Measurements from ENCODE around the gene TMEM198. TPM values are rescaled to one million over a fixed set of nuclear protein-coding genes. Genes with fewer than 3 reads are reported as not detected.

The TMEM198 gene
- total and polyA plus RNA-seq, 2 experiments from 2014 or later = 8.0 to 10.4 TPM

DNA sequence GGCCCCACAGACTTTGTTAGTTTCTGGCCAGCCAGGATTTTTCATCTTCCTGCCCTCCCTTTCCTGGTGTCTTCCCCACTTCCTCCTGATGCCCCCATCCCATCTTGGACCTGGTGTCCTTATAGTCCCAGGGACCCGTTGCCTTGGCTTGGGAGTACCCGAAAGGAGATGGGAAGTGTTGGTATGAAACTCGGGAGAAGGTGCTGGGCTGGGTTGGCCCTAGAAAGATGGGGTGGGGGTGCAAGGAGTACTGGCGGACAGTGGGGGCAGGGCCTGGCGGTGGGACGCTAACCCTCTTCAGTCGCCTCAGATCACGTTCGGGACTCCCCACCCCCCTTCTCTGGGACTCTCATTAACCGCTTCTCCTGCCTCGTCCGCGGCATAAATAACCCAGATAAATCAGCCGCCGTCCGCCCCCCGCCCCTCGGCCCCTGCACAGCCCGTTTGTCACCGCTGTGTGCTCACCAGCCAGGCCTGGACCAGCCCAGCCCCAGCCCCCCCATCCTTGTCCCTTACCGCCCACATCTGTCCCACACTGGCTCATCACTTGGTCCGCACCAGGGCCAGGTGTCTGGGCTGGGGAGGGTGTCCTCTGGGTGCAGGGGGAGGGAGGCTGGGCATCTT lies 33.2 kb upstream of the TMEM198 start:
- 41% methylated on average over 12 of the region's 22 CpGs for WGBS (ENCODE audit: low lambda C conversion rate, missing lambda C conversion rate)
- H3K27me3 ChIP-seq = peaks cover 38% of the 10 kb centered on the region
- H3K27ac ChIP-seq = no peak overlapping the region
- H4K20me1 ChIP-seq (ENCODE audit: insufficient read depth, poor library complexity, severe bottlenecking) = no peaks in the 10 kb centered on the region
- no peak for DNase-seq (ENCODE audit: low spot score)
- peaks cover 33% of the 10 kb centered on the region for H3K4me1 ChIP-seq (ENCODE audit: insufficient read depth)
- no peaks in the 10 kb centered on the region for H3K9me3 ChIP-seq (ENCODE audit: low read depth)
- H3K4me2 ChIP-seq = peak overlapping the region; percentile 90
- H3K9me2 ChIP-seq (replicated peaks; ENCODE audit: insufficient read depth) = no peaks in the 10 kb centered on the region
- H3K36me3 ChIP-seq (replicated peaks; ENCODE audit: insufficient read depth, low read depth) = no peaks in the 10 kb centered on the region
- no peak overlapping the region for H3K4me3 ChIP-seq
- TF ChIP-seq EZH2phosphoT487 (IDR thresholded peaks at IDR 0.05; ENCODE audit: low read depth, severe bottlenecking, unreplicated experiment) (no peak), EZH2 (IDR thresholded peaks at IDR 0.05; ENCODE audit: borderline replicate concordance) (no peak)
- TF ChIP-seq, protein P1, sequence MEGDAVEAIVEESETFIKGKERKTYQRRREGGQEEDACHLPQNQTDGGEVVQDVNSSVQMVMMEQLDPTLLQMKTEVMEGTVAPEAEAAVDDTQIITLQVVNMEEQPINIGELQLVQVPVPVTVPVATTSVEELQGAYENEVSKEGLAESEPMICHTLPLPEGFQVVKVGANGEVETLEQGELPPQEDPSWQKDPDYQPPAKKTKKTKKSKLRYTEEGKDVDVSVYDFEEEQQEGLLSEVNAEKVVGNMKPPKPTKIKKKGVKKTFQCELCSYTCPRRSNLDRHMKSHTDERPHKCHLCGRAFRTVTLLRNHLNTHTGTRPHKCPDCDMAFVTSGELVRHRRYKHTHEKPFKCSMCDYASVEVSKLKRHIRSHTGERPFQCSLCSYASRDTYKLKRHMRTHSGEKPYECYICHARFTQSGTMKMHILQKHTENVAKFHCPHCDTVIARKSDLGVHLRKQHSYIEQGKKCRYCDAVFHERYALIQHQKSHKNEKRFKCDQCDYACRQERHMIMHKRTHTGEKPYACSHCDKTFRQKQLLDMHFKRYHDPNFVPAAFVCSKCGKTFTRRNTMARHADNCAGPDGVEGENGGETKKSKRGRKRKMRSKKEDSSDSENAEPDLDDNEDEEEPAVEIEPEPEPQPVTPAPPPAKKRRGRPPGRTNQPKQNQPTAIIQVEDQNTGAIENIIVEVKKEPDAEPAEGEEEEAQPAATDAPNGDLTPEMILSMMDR (IDR thresholded peaks at IDR 0.05; ENCODE audit: poor library complexity) = no peak
- no peaks in the 10 kb centered on the region for H3K79me2 ChIP-seq
- H2AFZ ChIP-seq = no peak overlapping the region

DNA sequence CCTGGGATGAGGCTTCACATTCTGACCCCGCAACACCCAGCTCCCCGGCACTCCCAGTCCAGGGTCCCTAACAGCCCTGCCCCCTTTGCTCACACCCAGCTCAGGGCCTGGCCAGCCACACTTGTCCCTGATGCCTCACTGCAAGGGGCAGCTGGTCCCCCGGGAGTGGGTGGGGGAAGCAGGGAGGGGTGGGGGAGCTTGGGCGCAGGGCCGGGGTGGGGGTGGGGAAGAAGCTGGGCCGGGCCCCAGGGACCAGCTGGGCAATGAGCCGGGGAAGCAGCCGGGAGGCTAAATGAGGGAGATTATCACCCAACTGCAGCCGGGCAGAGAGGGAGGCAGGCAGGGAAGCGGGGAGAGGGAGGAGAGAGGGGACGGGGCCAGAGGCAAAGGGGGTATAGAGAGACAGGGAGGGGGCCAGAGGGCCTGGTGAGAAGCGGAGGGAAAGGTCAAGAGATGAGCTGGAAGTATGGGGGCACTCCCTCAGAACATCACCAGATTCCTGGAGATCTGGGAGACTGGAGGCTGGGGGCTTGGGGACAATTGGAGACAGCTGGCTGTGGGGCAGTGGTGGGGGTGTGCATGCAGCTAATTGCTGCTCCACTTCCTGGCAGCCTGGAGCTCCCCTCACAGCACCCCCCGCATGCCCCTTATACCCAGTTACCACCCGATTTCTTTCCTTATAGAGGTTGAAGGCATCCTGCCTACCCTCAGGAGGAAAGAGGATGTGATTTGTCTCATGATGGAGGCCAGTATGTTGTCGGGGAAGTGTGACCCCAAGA lies 32.1 kb upstream of the TMEM198 start:
- no peak overlapping the region for H3K4me3 ChIP-seq
- H4K20me1 ChIP-seq (ENCODE audit: insufficient read depth, poor library complexity, severe bottlenecking) = no peaks in the 10 kb centered on the region
- H3K4me2 ChIP-seq = no peak overlapping the region
- no peak overlapping the region for H3K27ac ChIP-seq
- 52% methylated on average over 9 of the region's 15 CpGs for WGBS (ENCODE audit: low lambda C conversion rate, missing lambda C conversion rate)
- H3K9me3 ChIP-seq (ENCODE audit: low read depth) = no peaks in the 10 kb centered on the region
- H3K79me2 ChIP-seq = no peaks in the 10 kb centered on the region
- H3K36me3 ChIP-seq (replicated peaks; ENCODE audit: insufficient read depth, low read depth) = no peaks in the 10 kb centered on the region
- H3K27me3 ChIP-seq = peaks cover 49% of the 10 kb centered on the region
- no peaks in the 10 kb centered on the region for H3K9me2 ChIP-seq (replicated peaks; ENCODE audit: insufficient read depth)
- no peak for DNase-seq (ENCODE audit: low spot score)
- TF ChIP-seq EZH2 (IDR thresholded peaks at IDR 0.05; ENCODE audit: borderline replicate concordance) (no peak), EZH2phosphoT487 (IDR thresholded peaks at IDR 0.05; ENCODE audit: low read depth, severe bottlenecking, unreplicated experiment) (no peak)
- TF ChIP-seq, protein P1 (IDR thresholded peaks at IDR 0.05; ENCODE audit: poor library complexity) = no peak
- H3K4me1 ChIP-seq (ENCODE audit: insufficient read depth) = peaks cover 33% of the 10 kb centered on the region
- H2AFZ ChIP-seq = no peak overlapping the region

DNA sequence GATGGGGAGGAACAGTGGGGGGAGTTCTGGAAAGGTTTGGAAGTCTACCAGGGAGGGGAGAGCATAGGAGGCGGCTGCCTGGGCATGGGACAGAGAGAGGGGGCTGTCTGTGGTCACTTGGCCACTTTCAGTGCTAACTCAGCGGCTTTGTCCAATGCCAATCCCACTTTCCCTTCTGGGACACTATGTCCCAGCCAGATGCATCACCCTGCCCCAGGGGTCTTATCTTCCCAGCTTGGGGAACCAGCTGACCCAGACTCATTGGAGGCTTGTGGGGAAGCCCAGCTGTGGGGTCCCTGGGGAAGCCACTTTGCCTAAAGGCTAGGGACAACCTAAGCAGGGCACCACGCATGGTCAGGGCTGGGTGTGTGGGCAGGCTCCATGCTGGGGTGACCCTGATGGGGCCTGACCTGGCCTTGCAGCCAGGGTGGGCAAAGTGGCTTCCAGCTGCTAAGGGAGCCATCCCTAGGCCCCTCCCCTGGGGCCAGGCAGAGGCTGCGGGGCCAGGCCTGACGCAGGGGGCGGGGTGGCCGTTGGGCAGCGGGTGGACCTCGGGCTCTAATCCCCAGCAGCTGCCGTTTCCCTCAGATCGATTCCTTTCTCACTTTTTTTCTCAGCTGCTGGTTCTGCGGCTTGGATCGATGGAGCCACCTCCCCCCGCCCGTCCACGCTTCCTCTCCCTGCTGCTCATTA lies 31.2 kb upstream of the TMEM198 start:
- H3K27ac ChIP-seq = no peak overlapping the region
- no peaks in the 10 kb centered on the region for H3K36me3 ChIP-seq (replicated peaks; ENCODE audit: insufficient read depth, low read depth)
- no peak overlapping the region for H2AFZ ChIP-seq
- 46% methylated on average over 6 of the region's 16 CpGs for WGBS (ENCODE audit: low lambda C conversion rate, missing lambda C conversion rate)
- H3K27me3 ChIP-seq = peaks cover 51% of the 10 kb centered on the region
- H4K20me1 ChIP-seq (ENCODE audit: insufficient read depth, poor library complexity, severe bottlenecking) = no peaks in the 10 kb centered on the region
- H3K4me3 ChIP-seq = no peak overlapping the region
- H3K4me2 ChIP-seq = no peak overlapping the region
- no peaks in the 10 kb centered on the region for H3K9me3 ChIP-seq (ENCODE audit: low read depth)
- DNase-seq (ENCODE audit: low spot score) = no peak
- H3K9me2 ChIP-seq (replicated peaks; ENCODE audit: insufficient read depth) = no peaks in the 10 kb centered on the region
- no peaks in the 10 kb centered on the region for H3K79me2 ChIP-seq
- no peak for TF ChIP-seq EZH2 (IDR thresholded peaks at IDR 0.05; ENCODE audit: borderline replicate concordance)
- TF ChIP-seq EZH2phosphoT487 (IDR thresholded peaks at IDR 0.05; ENCODE audit: low read depth, severe bottlenecking, unreplicated experiment) = no peak
- TF ChIP-seq, protein P1 (IDR thresholded peaks at IDR 0.05; ENCODE audit: poor library complexity) = no peak
- H3K4me1 ChIP-seq (ENCODE audit: insufficient read depth) = peaks cover 33% of the 10 kb centered on the region
